ENCODE measurements around the gene VPS4A. TPM values are rescaled to one million over a fixed set of nuclear protein-coding genes. Genes with fewer than 3 reads are reported as not detected.
A peak's percentile ranks its signal among the peaks of the same experiment; 100 is the strongest.

VPS4A gene
- total and polyA plus RNA-seq, 4 donors = 13.3 to 15.7 (median 14.5) TPM

DNA sequence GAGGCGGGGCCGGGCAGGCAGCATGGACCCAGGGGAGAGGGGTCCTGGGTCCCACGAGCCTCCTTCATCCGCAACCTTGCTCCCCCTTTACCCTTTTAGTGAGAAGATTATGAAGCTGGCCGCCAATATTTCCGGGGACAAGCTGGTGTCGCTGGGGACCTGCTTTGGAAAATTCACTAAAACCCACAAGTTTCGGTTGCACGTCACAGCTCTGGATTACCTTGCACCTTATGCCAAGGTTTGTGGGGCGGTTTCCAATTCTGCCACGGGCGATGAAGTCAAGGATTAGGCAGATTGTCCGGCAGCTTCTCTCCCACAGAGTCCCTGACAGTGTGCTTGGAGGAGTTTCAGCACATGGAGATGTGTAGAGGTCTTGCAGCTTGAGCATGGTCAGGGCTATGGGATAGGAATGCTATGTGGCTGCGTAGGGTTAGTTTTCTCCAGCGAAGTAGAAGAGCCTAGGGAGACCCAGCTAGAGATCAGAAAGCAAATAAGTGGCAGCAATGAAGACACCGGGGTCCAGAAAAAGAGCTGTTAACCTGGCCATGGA is 29.0 kb downstream of the VPS4A start:
- Histone ChIP-seq H3K9me3 (ENCODE audit: control insufficient read depth in 4 of 4, low read length in 3 of 4) (no peaks in the 10 kb centered on the region), H3K4me1 (ENCODE audit: control insufficient read depth in 4 of 4, insufficient read depth in 4 of 4, low read length in 3 of 4) (peaks cover 7 to 35% (median 19%) of the 10 kb centered on the region in 4 donors), H3K27me3 (ENCODE audit: control insufficient read depth in 4 of 4, insufficient read depth in 4 of 4, low read length in 3 of 4) (no peaks in the 10 kb centered on the region), H3K4me3 (ENCODE audit: low read depth in 1 of 3, low read length in 3 of 3) (peak overlapping the region; percentile 69 to 95 (median 94)), H3K27ac (ENCODE audit: low read depth in 1 of 2, low read length in 2 of 2) (peak overlapping the region; percentile 90), H3K9ac (ENCODE audit: low read depth in 1 of 2, low read length in 2 of 2) (peak overlapping the region; percentile 15 to 67), H3K36me3 (ENCODE audit: control insufficient read depth in 4 of 4, insufficient read depth in 3 of 4, low read depth in 1 of 4, low read length in 3 of 4) (peaks cover 1 to 35% (median 29%) of the 10 kb centered on the region in 4 donors)
- 8% methylated on average over 16 of the region's 16 CpGs for WGBS
- no peak for DNase-seq (ENCODE audit: low spot score)
- TF ChIP-seq REST (IDR thresholded peaks at IDR 0.05) (no peak), YY1 (IDR thresholded peaks at IDR 0.05) (no peak), RAD21 (IDR thresholded peaks at IDR 0.05) (no peak), NR2F2 (IDR thresholded peaks at IDR 0.05) (no peak), HNF4A (conservative IDR thresholded peaks at IDR 0.05) (no peak), ZBTB33 (IDR thresholded peaks at IDR 0.05) (no peak), RXRA (IDR thresholded peaks at IDR 0.05) (no peak), JUND (IDR thresholded peaks at IDR 0.05) (no peak), FOXA2 (IDR thresholded peaks at IDR 0.05) (no peak), SP1 (IDR thresholded peaks at IDR 0.05) (no peak), GABPA (IDR thresholded peaks at IDR 0.05 in 1 of 2, conservative IDR thresholded peaks at IDR 0.05 in 1 of 2) (no peak)

DNA sequence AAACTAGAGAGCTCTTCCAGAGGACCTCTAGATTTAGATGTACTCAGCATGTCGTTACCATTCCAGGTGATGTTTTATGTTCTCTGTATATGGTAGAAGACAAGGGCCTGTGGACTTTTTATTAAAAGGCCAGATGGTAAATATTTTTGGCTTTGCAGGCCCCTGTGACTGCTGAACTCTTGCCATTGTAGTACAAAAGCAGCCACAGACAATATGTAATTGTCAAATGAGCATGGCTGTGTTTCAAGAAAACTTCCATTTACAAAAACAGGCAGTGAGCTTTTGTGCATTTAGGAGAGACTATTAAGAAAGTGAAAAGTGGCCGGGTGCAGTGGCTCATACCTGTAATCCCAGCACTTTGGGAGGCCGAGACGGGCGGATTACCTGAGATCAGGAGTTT is 33.0 kb downstream of the VPS4A start:
- TF ChIP-seq REST (IDR thresholded peaks at IDR 0.05) = no peak
- TF ChIP-seq ZBTB33 (IDR thresholded peaks at IDR 0.05) = no peak
- TF ChIP-seq EGR1 (IDR thresholded peaks at IDR 0.05; ENCODE audit: low read depth in 2 of 2) = no peak
- no peak for TF ChIP-seq YY1 (IDR thresholded peaks at IDR 0.05)
- TF ChIP-seq GABPA (IDR thresholded peaks at IDR 0.05 in 1 of 2, conservative IDR thresholded peaks at IDR 0.05 in 1 of 2) = no peak
- TF ChIP-seq, protein P1, sequence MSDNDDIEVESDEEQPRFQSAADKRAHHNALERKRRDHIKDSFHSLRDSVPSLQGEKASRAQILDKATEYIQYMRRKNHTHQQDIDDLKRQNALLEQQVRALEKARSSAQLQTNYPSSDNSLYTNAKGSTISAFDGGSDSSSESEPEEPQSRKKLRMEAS (IDR thresholded peaks at IDR 0.05) = no peak
- TF ChIP-seq NR2F2 (IDR thresholded peaks at IDR 0.05) = no peak
- TF ChIP-seq RXRA (IDR thresholded peaks at IDR 0.05) = no peak
- no peak for TF ChIP-seq ATF3 (IDR thresholded peaks at IDR 0.05)
- TF ChIP-seq HNF4A (conservative IDR thresholded peaks at IDR 0.05) = no peak
- TF ChIP-seq FOXA1 (IDR thresholded peaks at IDR 0.05) = no peak
- TF ChIP-seq JUND (IDR thresholded peaks at IDR 0.05) = no peak
- TF ChIP-seq TAF1 (conservative IDR thresholded peaks at IDR 0.05) = no peak
- no peak for TF ChIP-seq SP1 (IDR thresholded peaks at IDR 0.05)
- TF ChIP-seq RAD21 (IDR thresholded peaks at IDR 0.05) = no peak
- TF ChIP-seq, protein P2, sequence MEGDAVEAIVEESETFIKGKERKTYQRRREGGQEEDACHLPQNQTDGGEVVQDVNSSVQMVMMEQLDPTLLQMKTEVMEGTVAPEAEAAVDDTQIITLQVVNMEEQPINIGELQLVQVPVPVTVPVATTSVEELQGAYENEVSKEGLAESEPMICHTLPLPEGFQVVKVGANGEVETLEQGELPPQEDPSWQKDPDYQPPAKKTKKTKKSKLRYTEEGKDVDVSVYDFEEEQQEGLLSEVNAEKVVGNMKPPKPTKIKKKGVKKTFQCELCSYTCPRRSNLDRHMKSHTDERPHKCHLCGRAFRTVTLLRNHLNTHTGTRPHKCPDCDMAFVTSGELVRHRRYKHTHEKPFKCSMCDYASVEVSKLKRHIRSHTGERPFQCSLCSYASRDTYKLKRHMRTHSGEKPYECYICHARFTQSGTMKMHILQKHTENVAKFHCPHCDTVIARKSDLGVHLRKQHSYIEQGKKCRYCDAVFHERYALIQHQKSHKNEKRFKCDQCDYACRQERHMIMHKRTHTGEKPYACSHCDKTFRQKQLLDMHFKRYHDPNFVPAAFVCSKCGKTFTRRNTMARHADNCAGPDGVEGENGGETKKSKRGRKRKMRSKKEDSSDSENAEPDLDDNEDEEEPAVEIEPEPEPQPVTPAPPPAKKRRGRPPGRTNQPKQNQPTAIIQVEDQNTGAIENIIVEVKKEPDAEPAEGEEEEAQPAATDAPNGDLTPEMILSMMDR (IDR thresholded peaks at IDR 0.05; ENCODE audit: low read depth, low read length, missing input control) = no peak
- TF ChIP-seq FOXA2 (IDR thresholded peaks at IDR 0.05) = no peak
- Histone ChIP-seq H3K4me3 (ENCODE audit: low read depth in 1 of 3, low read length in 3 of 3) (no peak overlapping the region), H3K9me3 (ENCODE audit: control insufficient read depth in 4 of 4, low read length in 3 of 4) (no peaks in the 10 kb centered on the region), H3K27ac (ENCODE audit: low read depth in 1 of 2, low read length in 2 of 2) (no peak overlapping the region), H3K36me3 (ENCODE audit: control insufficient read depth in 4 of 4, insufficient read depth in 3 of 4, low read depth in 1 of 4, low read length in 3 of 4) (peaks cover 1 to 24% (median 21%) of the 10 kb centered on the region in 4 donors), H3K9ac (ENCODE audit: low read depth in 1 of 2, low read length in 2 of 2) (no peak overlapping the region), H3K27me3 (ENCODE audit: control insufficient read depth in 4 of 4, insufficient read depth in 4 of 4, low read length in 3 of 4) (no peaks in the 10 kb centered on the region), H3K4me1 (ENCODE audit: control insufficient read depth in 4 of 4, insufficient read depth in 4 of 4, low read length in 3 of 4) (peaks cover 0 to 16% (median 7%) of the 10 kb centered on the region in 4 donors)
- DNase-seq (ENCODE audit: low spot score) = no peak
- 97% methylated on average over 5 of the region's 5 CpGs for WGBS

Measured in liver (tissue), 9 donors.